Measurements from ENCODE around the gene DRC3.

The DRC3 gene

DNA sequence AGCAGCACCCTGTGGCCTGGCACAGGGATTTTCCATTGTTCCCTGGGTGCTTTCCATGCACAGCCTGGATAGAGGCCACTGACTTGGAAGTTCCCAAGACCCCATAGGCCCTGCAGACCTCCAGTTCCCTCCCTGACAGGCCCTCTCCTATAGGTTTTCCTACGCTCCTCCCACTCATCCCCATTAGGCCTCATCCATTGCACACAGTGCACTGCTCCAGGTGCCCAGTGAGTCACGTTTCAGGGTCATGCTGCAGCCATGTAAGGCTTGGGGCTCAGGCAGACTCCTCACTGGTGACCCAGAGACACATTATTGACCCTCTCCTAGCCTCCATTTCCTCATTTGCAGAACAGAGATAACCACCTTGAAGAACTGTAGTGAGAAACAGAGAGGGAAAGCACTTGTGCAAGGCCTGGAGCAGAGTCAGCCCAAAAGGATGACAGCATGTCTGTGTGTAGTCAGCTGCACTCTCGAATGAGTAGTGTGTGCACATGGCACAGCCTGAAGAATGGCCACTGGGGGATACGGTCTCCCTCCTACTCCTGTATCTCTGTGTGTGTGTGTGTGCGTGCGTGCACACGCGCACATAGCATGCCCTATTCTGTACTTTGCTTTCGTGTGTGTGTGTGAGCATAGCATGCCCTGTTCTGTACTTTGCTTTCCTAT, 26.8 kb downstream of the DRC3 start:
- DNase-seq: no peak

- DNase-seq: no peak
Observed at GRCh38 chr17:18000030-18000408, 27.4 kb downstream of the DRC3 start.

- no peak for DNase-seq
Observed at GRCh38 chr17:18002171-18002570, 29.5 kb downstream of the DRC3 start.

DNA sequence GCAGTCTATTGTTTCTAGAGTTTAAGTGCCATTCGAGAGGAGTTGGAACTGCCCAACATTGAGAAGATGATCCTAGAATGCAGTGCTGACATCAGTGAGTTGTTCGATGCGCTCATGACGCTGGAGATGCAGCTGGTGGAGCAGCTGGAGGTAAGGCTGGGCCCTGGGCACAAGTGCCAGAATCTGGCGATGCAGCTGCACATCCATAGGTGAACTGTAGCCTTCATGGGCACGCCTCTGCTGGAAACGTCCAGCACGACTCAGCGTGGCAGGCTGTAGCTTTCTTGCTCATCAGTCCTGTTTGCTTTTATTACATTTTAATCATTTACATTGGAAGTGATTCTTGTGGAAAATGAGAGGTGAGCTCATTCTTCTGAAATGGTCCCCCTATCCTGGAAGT, 31.7 kb downstream of the DRC3 start:
- DNase-seq: no peak

DNA sequence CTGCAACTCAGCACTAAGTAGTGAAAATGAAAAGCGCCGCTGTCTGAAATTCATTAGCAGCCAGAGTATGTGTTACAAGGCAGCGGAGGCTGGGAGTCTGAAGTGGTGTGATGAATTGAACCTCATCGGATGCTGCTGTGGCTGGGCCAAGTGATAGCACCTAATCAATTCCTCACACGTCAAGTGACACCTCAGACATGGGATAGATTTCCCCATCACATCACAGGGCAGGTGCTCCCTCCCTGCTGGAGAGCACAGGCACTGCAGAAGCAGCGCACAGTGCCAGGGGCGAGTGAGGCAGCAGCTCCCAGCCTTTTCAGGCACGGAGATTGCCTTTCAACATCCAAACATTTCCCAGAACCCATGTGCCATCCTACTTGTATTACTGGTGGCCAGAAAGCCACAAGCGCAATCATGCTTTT, 32.2 kb downstream of the DRC3 start:
- DNase-seq: no peak

DNA sequence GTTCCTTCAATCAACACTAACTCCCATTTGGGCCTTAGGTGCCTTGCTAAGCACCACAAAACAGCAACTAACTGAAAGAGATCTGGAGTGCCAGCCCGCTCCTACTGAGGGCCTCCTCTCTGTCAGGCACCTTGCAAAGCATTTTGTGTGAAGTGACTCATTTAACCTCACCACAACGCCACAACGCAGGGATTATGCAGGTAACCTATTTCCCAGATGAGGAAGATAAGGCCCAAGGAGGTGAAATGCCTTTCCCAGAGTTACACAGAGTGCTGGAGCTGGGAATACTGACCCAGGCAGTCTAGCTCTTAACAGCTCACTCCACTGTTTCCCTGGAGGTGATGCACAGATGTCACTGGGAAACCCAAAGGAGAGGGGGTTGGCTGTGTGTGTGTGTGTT, 32.8 kb downstream of the DRC3 start:
- no peak for DNase-seq

GRCh38 chr17:18006495-18007239, 34.0 kb downstream of the DRC3 start:
- no peak for DNase-seq

DNA sequence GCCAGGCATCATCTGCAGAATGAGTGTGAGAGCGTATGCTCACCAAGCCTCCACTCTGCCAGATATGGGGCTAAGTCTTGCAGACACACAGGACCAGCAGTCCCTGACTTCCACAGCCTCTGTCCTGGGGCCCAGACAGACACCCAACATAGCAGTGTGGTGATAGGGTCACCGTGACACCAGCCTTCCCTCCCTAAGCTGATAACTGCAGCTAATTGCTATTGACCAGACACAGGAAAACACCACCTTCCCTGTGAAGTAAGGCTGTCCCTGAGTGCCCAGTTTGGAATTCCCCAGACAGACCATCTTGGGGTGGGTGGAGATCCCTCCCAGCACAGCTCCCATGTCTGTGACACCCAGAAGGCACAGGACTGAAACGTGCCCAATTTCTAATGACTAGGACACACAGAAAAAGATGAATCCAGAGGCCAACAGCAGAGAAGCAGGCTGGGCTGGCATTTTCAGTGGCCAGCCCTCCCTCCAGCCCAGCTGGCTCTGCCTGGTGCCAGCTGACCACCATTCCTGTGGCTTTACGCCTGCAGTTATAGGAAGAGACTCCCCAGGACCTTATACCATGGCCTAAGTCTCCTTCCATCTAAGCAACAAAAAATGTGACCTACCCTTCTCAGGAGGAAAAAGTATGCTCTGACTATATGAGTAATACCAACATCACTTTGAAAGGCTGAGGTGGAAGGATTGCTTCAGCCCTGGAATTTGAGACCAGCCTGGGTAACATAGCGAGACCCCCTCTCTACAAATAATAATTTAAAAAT, 36.0 kb downstream of the DRC3 start:
- DNase-seq: no peak

- no peak for DNase-seq
Observed at GRCh38 chr17:18009609-18010420, 37.2 kb downstream of the DRC3 start.

- no peak for DNase-seq
Observed at GRCh38 chr17:18011286-18011685, 38.6 kb downstream of the DRC3 start.

DNA sequence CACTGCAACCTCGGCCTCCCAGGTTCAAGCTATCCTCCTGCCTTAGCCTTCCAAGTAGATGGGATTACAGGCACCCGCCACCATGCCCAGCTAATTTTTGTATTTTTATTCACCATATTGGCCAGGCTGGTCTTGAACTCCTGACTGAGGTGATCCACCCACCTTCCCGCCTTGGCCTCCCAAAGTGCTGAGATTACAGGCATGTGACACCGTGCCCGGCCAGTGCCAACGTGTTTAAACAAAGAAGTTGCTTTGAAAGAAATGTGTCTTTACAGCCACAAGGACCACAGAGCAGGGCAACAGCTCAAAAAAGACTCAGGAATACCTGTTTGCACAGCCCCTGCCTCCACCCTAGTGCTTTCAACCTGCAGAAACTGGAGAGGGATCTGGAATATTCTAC, 41.3 kb downstream of the DRC3 start:
- DNase-seq: no peak

- no peak for DNase-seq
Observed at GRCh38 chr17:18015593-18015992, 42.9 kb downstream of the DRC3 start.

- DNase-seq: no peak
Observed at GRCh38 chr17:18016426-18016825, 43.8 kb downstream of the DRC3 start.

DNA sequence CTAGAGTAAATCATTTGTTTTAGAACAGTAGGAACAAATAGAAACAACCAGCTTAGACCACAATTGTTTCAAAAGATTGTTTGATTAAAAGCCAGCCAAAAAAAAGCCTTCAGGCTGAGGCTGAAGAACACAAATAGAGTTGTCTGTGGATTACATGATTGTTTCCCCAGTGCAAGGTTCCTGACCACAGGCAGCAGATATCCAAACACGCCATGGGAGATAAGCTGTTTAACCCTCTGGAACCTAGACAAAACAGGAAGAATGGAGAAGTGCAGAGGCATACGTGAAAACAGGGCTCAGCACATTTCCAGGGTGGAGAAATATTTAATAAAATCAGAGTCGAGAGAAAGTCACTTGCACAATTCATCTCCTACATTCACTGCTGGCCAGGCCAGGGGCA, 45.3 kb downstream of the DRC3 start:
- DNase-seq: no peak

DNA sequence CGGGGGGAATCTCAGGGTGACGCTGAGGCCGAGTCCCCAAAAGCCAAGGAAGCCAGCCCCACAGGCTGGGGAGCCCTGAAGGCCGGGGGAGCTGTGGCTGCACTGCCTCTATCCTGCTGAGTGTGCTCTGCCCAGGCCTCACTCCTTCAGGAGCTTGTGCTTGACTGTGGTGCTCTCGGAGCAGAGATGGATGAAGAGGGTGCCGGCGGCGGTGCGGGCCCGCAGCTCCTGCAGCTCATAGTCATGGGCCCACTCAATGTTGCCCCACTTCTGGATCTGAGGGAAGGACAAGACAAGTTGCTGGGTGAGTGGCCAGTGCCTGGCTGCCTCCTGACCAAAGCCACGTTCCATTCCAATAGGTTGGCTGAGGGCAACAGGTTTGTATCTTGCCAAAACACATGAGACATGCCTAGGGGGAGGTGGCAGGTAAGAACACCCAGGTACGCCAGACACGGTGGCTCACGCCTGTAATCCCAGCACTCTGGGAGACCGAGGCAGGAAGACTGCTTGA, 45.8 kb downstream of the DRC3 start:
- DNase-seq: no peak

DNA sequence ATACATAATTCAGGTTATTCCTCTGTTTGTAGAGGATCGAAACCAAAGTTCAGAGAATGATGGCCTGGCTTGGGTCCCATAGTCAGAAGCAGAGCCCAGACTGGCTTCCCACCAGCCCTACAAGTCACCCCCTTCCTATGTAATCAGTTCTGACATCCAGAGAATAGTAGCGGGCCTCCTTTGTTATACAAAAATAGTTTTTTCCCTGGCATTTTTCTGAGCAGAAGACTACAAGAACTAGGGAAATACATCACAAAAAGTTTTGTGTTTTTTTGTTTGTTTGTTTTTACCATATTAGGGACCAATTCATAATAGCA, 47.1 kb downstream of the DRC3 start:
- DNase-seq: no peak

- DNase-seq: no peak
Observed at GRCh38 chr17:18020971-18021370, 48.3 kb downstream of the DRC3 start.

DNA sequence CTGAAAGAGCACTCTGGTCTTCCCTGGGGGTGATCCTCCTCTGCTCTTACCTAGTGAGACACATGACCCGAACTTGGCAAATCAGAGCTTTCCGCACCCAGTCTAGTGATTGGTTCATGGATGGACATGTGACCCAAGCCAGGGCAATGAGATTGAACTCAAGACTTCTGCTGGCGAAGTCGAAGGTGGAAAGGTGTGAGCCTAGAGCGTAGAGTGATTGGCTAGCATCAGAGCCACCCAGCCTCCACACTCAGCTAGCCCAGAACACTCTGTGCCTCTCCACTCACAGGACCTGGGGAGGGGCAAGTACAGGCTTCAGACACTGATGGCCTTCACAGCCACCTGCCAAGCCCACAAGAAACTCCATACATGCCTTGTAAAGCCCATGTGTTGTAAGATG, 48.7 kb downstream of the DRC3 start:
- DNase-seq: no peak

GRCh38 chr17:18025241-18025944, 52.7 kb downstream of the DRC3 start:
- no peak for DNase-seq

- DNase-seq: no peak
Observed at GRCh38 chr17:18025945-18026776, 53.5 kb downstream of the DRC3 start.

DNA sequence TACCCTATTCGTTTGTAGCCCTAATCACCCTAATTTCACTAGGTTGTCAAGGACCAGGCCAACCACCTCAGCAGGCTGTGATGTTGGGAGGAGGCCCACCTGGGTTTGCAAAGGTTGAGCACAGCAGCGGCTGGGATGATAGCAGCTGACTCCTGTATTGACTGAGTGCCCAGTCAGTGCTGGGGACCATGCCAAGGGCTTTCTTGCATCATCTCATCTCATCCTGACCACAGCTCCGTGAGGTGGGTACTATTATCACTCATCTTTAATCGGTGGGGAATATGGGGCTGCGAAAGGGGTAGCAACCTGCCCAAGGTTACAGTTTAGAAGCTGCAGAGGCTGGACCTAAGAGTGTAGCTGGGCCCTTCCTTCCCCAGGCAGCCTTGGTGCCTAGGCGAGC, 54.6 kb downstream of the DRC3 start:
- DNase-seq: no peak

Data from activated effector memory CD4-positive, alpha-beta T cell treated with Interleukin-2 at 50 U/mL for 16 hours (primary cell).